Jurkat, Clone E6-1 (cell line): ENCODE data around the gene TRPM5.
A peak's percentile ranks its signal among the peaks of the same experiment; 100 is the strongest.

ENCODE experiments used
- DNase-seq: peaks from one replicate; pipeline ENCODE4 v3.0.0-alpha.2; 2011; ENCODE audit warnings: low read depth, low spot score
- H3K4me3 ChIP-seq: 2 replicates; pipeline ENCODE4 v1.5.1; 2011; ENCODE audit warnings: mild to moderate bottlenecking, low read length, control low read depth, moderate library complexity

TRPM5 gene

DNA sequence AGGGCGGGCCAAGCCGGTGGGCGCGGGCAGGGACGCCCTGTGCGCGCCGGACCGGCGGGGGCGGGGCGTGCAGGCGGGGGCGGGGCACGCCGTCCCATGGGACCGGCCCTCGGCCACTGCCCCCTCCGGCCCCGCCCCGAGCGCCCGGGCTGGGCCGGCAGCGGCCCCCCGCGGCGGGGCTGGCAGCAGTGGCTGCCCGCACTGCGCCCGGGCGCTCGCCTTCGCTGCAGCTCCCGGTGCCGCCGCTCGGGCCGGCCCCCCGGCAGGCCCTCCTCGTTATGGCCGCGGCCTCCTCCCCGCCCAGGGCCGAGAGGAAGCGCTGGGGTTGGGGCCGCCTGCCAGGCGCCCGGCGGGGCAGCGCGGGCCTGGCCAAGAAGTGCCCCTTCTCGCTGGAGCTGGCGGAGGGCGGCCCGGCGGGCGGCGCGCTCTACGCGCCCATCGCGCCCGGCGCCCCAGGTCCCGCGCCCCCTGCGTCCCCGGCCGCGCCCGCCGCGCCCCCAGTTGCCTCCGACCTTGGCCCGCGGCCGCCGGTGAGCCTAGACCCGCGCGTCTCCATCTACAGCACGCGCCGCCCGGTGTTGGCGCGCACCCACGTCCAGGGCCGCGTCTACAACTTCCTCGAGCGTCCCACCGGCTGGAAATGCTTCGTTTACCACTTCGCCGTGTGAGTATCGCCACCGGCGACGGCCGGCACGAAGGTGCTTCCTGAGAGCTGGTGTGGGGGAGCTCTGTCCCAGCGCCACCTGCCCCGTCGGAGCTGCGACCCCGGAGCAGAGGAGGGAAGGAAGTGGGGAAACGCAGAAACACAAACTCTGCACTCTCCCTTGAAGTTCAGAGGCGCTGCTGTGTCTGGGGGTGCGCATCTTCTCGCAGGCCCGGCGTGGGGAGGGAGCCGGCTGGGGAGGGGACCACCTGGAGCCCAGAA is 769 bp upstream of the TRPM5 start, which contains the start of gene KCNQ1:
KCNQ1 (plus strand) TSS at position 188 of the 925 bp plus-strand sequence; CDS start at position 279, 91 bp downstream.
- H3K4me3 ChIP-seq, result no peak within 1 kb of the TSS
- DNase-seq, result no peak

DNA sequence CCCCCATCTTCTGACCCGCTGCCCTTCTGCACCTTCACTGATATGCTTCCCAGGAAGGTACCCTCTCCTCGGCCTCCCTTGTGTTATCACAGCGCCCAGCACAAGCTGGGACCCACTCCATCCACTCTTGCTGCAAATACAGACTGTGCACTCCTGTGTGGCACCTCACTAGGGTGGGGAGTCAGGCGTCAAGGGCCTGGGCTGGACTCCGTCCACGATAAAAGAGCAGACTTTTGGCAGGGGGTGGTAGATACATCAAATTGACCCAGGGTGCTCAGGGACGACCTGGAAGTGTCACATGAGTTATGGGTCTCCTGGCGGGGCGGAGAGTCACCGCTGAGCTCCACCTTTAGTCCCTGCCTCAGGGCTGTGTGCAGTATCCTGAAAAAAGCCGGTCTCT is 908 bp downstream of the TRPM5 start:
- DNase-seq, result no peak
- no peak overlapping the region for H3K4me3 ChIP-seq

DNA sequence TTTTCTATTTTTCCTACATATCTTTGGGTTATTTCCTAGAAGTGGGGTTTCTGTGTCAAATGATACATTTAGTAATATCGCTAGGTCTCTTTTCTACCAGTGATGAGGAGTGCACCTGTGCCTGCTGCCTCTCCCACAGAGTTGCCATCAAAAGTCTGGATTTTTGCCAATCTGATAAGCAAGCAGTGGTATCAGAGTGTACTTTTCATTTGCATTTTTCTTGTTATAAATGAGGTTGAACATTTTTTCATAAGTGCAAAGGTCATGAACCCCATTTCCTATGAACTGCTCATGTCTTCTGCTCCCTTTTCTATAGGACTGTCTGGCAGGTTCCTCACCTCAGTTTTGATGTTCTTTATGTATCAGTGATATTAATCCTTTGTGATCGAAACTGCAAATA is 1.7 kb downstream of the TRPM5 start:
- peak; percentile 89 for DNase-seq
- no peak overlapping the region for H3K4me3 ChIP-seq

DNA sequence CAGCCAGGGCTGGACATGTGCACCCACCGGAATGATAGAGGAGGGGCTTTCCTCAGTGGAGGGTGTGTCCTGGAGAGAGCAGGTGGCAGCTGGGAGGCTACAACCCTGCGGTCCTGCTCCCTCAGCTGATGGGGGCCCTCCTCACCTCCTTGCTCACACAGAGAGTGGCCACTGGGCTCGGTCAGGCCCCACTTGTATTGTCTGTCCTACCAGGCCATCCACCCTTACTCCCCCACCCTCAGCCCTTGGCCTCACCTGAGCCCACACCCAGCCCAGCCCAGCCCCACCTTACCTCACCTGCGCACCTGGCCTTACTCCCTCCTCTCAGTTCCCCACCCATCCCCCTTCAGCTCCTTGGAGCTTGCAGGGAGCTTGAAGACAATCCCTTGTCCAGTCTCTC is 3.1 kb downstream of the TRPM5 start:
- H3K4me3 ChIP-seq, result no peak overlapping the region
- DNase-seq, result no peak

DNA sequence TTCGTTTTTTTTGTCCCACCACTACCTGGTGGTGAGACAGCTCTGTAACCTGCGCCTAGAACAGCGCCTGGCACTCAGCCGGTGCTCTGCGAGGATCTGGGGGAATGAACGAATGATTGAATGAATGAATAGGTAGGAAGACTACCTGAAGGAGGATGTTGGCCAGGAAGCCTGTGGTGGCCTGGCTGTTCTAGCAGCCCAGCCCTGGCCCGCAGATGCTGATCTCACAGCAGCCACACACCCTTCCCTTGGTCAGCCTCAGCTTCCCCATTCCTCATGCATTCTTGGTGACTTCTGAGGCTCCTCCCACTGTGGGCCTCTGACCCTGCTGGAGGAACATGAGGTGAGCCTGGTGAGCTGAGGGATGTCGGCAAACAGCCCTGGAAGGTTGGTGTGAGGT is 3.7 kb downstream of the TRPM5 start:
- DNase-seq, result no peak
- no peak overlapping the region for H3K4me3 ChIP-seq

DNA sequence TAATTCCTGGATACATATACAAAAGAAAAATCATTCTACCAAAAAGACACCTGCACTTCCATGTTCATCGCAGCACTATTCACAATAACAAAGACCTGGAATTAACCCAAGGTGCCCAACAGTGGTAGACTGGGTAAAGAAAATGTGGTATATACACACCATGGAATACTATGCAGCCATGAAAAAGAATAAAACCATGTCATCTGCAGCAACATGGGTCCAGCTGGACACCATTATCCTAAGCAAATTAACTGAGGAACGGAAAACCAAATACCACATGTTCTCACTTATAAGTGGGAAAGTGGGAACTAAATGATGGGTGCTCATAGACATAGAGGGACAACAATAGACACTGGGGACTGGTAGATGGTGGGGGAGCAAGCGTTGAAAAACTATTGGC is 4.5 kb downstream of the TRPM5 start:
- H3K4me3 ChIP-seq, result no peak overlapping the region
- no peak for DNase-seq

DNA sequence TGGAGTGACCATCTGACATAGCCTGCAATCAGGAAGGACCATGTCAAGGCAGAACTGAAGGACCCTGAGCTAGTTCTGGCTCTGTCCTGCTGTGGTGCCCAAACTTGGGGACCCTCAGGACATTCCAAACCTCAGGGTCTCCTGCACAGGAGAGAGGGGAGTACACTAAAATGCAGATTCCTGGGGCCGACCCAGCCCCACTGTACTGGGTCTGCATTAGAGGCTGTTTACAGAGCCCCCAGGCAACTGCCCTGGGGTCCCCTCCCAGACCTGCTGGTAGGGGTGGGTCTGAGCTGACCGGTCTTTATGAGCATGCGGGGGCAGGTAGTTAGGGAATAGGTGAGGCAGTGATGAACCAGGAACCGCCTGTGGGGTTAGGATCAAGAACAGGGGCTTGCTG is 6.8 kb downstream of the TRPM5 start:
- DNase-seq, result no peak
- no peak overlapping the region for H3K4me3 ChIP-seq

DNA sequence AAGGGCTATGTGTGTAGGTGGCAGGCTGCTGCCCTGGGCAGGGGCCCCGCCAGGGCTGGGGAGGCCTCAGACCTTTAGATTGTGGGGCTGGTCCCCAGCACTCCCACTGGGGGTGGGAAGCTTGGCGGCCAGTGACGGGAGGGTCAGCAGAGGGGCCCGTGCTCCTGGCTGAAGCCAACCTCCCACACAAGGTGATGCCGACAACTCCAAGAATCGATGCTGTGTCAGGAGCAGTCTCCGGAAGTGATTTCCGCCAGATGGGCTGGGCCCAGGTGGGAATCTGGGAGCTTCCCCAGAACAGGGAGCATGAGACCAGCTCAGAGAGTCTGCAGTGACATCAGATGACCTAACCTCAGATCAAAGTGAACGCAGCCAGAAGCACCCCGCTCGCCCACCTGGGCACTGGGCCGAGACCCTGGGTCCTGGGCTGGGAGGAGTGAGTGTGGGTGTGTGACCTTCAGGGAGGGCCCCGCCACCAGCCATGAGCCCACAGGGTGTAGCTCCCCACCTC is 7.7 kb downstream of the TRPM5 start:
- no peak overlapping the region for H3K4me3 ChIP-seq
- no peak for DNase-seq

DNA sequence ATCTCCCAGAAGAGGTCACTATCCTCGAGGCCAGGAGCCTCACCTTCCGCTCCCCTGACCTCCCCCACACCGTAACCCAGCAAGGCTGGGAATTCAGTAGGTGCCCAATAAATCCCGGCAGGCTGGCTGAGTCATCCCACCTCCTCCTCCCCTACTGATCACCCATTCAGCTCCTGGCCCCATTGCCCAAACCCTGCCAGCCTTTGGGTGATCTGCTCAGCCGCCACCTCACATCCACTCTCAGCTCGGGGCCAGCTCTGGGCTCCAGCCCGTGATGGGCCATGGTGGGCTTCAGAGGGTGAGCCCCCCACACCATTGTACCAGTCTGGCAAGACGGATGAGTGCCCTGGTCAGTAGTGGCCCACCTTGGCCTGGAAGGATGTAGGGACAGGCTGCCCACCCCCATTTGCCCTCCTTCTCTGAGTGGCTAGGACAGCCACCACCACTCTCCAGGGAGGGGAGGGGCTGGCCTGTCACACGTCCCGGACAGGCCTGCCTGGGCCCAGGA is 8.2 kb downstream of the TRPM5 start:
- no peak overlapping the region for H3K4me3 ChIP-seq
- no peak for DNase-seq

DNA sequence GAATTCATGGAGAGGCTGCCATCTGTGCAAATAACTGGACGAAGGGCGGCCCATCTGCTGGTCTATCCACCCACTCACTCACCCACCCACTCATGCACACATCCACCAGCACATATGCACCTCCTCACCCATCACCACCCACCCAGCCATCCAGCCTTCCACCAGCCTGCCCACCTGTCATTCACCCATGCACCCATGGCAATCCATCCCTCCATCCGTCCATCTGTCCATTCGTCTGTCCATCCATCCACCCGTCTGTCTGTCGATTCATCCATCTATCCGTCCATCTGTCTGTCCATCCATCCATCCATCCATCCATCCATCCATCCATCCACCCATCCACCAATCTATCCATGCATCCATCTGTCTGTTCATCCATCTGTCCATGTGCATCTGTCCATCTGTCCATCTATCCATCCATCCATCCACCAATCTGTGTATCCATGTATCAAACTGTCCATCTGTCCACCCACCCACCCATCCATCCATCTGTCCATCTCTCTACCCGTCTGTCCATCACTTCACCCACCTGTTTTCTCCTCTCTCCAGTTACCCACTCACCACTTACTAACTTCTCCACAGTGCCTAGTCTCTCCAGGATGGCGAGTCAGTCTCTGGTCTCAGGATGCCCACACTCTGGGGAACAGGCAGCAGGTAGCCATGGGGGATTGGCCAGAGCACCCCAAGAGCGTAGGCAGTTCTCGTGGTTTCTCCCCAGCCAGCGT is 8.9 kb downstream of the TRPM5 start:
- H3K4me3 ChIP-seq, result no peak overlapping the region
- no peak for DNase-seq

DNA sequence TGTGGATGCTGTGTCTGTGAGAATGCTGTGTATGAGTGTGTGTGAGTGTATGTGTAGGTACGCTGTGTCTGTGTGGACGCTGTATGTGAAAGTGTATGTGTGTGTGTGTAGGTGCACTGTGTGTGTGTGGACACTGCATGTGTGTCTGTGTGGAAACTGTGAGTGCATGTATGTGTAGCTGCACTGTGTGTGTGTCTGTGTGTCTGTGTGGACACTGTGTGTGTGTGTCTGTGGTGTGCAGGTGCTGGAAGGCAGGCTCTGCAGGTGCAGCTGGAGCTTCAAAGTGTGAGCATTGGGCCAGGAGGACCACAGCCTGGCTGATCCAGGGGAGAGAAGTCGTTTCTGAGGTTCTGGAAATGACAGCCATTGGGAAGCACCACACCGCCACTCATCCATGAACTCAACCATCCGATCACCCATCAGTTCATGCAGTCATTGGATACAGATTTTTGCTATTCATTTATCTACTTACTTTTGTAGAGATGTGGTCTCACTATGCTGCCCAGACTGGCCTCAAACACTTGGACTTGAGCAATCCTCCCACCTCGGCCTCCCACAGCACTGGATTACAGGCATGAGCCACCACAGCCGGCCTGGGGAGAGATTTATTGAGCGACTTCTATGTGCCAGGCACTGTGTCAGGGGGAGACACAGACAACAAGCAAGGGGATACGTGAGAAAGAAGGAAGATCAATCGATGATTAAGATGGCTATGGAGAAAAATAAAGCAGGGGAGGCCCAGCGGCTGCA is 9.6 kb downstream of the TRPM5 start:
- no peak for DNase-seq

DNA sequence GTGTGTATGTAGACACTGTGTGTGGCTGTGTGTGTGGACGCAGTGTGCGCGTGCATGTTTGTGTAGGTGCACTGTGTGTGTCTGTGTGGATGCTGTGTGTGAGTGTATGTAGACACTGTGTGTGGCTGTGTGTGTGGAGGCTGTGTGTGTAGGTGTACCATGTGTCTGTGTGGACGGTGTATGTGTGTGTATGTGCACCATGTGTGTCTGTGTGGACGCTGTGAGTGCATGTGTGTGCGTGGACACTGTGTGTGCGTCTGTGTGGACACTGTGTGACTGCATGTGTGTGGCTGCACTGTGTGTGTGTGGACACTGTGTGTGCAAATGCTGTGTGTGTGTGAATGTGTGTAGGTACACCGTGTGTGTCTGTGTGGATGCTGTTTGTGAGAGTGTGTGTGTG is 10.3 kb downstream of the TRPM5 start:
- no peak overlapping the region for H3K4me3 ChIP-seq
- no peak for DNase-seq

More for the DNA sequence above, 9.6 kb downstream of the TRPM5 start:
- no peak overlapping the region for H3K4me3 ChIP-seq

DNA sequence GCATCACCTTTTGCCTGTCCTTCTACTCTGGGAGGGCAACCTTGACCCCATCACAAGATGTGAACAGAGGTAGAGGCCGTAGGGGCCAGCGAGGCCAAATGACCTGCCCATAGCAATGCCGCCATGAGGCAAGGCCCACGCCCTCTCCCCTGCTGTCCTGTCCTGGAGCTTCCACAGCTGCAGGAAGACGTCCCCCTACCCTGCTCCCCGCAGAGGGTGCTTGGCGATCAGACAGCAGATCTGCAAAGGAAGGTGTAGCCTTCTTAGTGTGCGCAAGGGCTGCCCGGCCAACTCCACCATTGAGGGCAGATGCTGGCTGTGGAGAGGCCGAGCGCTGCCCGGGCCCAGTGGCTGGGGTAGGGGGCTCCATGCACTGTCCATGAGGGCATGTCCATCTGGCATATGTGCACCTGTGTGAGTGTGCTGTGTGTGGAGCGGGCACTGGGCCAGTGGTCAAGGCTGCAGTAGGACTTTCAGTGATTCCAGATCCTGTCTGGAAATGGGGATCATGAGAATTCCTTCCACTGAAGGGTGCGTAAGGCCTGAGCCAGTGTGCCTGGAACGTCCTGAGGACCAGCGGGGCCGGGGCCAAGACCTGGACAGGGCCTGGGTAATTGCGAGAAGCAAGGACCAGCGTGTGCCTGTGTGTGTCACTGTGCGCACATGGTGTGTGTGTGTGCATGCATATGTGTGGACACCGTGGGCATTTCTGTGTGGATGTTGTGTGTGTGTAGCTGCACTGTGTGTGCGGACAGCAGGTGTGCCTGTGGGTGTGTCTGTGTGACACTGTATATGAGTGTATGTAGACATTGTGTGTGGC is 11.0 kb downstream of the TRPM5 start:
- DNase-seq, result no peak
- no peak overlapping the region for H3K4me3 ChIP-seq

DNA sequence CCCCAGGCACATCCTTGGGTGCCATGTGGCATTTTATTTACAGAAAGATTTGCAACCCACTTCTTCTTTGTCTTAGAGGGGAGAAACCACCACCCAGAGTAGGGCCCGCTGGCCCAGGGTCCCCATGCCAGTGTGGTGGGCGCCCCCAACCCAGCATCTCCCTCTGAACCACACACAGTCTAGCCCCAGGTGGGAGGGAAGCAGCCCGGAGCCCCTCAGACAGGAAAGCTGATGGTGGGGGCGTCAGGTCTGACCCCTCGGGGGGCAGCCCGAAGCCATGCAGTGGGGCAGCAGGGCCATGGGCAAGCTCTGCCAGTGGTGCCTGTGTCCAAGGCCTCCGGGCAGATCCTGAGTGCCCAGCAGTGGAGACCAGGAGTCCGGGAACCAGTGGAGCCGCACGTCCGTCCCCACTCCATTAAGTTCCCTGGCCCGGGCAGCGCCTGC is 11.7 kb downstream of the TRPM5 start:
- DNase-seq, result no peak
- H3K4me3 ChIP-seq, result no peak overlapping the region

DNA sequence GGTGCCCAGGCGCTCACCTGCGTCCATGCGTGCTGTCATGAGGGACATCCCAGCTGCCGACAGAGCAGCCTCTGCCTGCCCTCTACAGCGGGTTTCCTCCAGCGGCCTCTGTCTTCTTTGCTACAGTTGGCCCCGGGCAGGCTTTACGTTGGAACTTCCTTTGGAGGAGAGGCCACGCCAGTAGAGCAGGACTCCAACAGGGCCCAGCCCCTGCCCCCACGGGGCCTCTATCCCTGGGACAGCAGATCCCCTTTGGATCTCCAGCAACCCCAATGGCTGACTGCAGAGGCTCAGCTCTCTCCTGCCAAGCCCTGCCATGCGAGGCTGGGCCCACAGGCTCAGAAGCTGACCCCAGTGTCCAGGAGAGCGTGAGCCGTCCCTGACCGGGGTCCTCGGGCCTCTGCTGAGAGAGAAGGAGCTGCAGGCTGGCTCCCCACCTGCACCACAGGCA is 12.1 kb downstream of the TRPM5 start:
- no peak overlapping the region for H3K4me3 ChIP-seq
- DNase-seq, result no peak

DNA sequence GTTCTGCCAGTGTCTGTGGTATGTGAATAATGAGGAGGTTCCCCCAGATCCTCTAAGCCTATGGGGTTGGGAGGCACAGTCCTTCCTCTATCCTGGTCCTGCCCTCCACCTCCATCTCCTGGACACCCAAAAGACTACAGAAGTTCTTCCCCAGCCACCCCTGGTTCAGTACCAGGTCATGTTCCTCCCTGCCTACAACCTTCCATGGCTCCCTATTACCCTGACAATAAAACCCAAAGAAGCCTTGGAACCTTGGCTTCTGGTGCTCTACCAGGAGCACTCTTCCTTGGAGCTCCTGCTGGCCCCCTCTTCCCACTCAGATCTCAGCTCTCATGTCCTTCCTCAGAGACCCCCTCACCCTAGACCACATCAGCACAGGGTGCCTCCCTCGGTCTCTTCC is 12.9 kb downstream of the TRPM5 start:
- H3K4me3 ChIP-seq, result no peak overlapping the region
- DNase-seq, result no peak

DNA sequence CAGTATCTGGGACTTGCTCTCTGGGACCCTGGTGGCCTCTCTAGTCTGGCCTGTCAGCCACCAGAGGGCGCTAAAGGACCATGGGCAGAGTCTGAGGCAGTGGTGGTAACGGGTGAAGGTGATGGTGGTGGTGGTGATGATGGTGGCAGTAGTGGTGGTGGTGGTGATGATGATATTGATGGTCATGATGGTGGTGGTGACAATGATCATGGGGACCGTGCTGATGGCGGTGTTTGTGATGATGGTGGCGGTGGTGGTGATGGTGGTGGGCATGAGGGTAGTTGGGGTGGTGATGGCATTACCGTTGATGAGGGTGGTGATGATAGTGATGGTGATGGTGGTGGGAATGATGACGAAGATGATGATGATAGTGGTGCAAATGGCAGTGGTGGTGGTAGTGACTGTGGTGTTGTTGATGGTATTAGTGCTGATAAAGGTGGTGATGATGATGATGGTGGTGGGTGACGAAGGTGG is 16.0 kb downstream of the TRPM5 start:
- peak; percentile 39 for DNase-seq

DNA sequence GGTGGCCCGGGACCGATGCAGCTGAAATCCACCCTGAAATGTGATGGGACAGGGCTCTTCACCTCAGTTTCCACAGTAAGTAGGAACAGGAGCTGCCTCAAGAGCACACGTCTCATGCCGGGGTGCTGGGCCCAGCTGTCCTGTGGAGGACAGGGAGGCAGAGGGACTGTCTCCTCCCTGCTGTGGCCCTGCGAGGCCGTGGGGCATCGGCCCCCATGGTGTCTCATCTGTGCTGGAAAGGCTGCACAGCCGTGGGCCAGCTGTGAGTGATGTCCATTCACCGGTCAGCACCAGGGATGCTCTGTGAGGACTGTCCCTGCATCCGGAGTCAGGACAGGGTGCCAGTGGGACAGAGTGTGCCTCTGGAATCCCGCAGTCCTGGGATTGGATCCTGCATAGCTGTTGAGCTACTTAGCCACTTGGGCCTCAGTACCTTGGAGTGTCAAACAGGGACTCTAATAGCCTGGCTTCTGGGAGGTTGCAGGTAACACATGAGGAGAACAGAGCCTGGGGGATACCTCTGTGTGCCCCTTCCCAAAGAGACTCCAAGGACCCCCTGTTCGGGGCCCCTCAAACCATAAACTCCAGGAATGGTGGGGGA is 16.5 kb downstream of the TRPM5 start:
- H3K4me3 ChIP-seq, result no peak overlapping the region
- DNase-seq, result no peak

More for the DNA sequence above, 16.0 kb downstream of the TRPM5 start:
- no peak overlapping the region for H3K4me3 ChIP-seq
